Measurements from ENCODE around the gene KPNA3. TPM values are rescaled to one million over a fixed set of nuclear protein-coding genes. Genes with fewer than 3 reads are reported as not detected.

KPNA3 gene
- total and polyA plus RNA-seq, 2 donors (not counting 3 experiments of a cell fraction or from before 2014, with no cell fraction given): 19.6 to 60.4 TPM

DNA sequence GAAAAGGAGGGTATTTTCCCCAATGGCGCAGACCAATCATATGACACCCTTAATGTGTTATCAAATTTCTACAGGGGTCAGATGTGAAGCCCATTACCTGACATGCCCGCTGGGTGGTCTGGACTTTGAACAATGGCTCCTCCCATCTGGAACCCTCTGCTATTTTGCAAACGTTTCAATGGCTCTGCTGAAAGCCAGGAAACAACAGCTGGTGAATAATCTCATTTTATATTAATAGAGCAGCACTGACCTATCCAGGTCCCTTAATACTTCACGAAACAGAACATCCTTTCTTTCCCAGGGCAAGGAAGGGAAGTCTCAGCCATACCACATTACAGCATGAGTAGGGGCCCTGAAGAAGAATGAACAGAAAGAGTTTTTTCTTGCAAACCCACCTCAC, 20.3 kb upstream of the KPNA3 start:
- TF ChIP-seq, protein P1, sequence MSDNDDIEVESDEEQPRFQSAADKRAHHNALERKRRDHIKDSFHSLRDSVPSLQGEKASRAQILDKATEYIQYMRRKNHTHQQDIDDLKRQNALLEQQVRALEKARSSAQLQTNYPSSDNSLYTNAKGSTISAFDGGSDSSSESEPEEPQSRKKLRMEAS (IDR thresholded peaks at IDR 0.05; ENCODE audit: insufficient read depth, insufficient read length): no peak
- TF ChIP-seq FOS (IDR thresholded peaks at IDR 0.05; ENCODE audit: borderline replicate concordance, insufficient read depth, low read length): no peak
- no peak for TF ChIP-seq EZH2 (IDR thresholded peaks at IDR 0.05; ENCODE audit: borderline replicate concordance, low read depth, low read length, severe bottlenecking)
- no peak for TF ChIP-seq GATA2 (IDR thresholded peaks at IDR 0.05; ENCODE audit: insufficient read depth, insufficient read length, low read depth, low read length)
- no peak for TF ChIP-seq JUN (IDR thresholded peaks at IDR 0.05; ENCODE audit: borderline replicate concordance, insufficient read depth, insufficient read length, low read depth)
- TF ChIP-seq, protein P2, sequence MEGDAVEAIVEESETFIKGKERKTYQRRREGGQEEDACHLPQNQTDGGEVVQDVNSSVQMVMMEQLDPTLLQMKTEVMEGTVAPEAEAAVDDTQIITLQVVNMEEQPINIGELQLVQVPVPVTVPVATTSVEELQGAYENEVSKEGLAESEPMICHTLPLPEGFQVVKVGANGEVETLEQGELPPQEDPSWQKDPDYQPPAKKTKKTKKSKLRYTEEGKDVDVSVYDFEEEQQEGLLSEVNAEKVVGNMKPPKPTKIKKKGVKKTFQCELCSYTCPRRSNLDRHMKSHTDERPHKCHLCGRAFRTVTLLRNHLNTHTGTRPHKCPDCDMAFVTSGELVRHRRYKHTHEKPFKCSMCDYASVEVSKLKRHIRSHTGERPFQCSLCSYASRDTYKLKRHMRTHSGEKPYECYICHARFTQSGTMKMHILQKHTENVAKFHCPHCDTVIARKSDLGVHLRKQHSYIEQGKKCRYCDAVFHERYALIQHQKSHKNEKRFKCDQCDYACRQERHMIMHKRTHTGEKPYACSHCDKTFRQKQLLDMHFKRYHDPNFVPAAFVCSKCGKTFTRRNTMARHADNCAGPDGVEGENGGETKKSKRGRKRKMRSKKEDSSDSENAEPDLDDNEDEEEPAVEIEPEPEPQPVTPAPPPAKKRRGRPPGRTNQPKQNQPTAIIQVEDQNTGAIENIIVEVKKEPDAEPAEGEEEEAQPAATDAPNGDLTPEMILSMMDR (IDR thresholded peaks at IDR 0.05; ENCODE audit: extremely low read depth in 1 of 2, insufficient read depth in 1 of 2, low read depth in 1 of 2, low read length in 2 of 2): no peak
- TF ChIP-seq POLR2A (IDR thresholded peaks at IDR 0.05; ENCODE audit: low read depth, low read length): no peak
- intact Hi-C loops (cut with micrococcal nuclease): no loop called here

More for the DNA sequence above, 20.3 kb upstream of the KPNA3 start:
- dilution Hi-C loops (cut with MboI; ENCODE audit: extremely low pct_ligation_motif_present, low sequenced_read_pairs): no loop called here
- Histone ChIP-seq H3K9ac (replicated peaks; ENCODE audit: extremely low read depth, insufficient read depth, low read length) (no peak overlapping the region), H2AFZ (ENCODE audit: low read depth, low read length) (no peak overlapping the region), H3K9me3 (replicated peaks; ENCODE audit: control insufficient read depth, insufficient read depth, low read length) (no peaks in the 10 kb centered on the region), H3K79me2 (ENCODE audit: control insufficient read depth, insufficient read depth, low read length) (no peaks in the 10 kb centered on the region), H3K4me3 (replicated peaks in 1 of 3; ENCODE audit: insufficient read depth in 1 of 3, low read depth in 1 of 3, low read length in 3 of 3) (no peak overlapping the region), H4K20me1 (replicated peaks; ENCODE audit: control insufficient read depth, extremely low read depth, insufficient read depth, low read length) (no peaks in the 10 kb centered on the region), H3K4me2 (ENCODE audit: insufficient read depth, low read length) (no peak overlapping the region), H3K4me1 (ENCODE audit: control insufficient read depth, extremely low read depth, insufficient read depth, low read length) (no peaks in the 10 kb centered on the region), H3K27me3 (ENCODE audit: control insufficient read depth in 2 of 2, insufficient read depth in 2 of 2, low read length in 2 of 2) (peaks cover 31 to 42% of the 10 kb centered on the region in 2 experiments), H3K36me3 (ENCODE audit: control insufficient read depth in 2 of 2, extremely low read depth in 1 of 2, insufficient read depth in 2 of 2, low read length in 2 of 2) (no peaks in the 10 kb centered on the region), H3K27ac (ENCODE audit: insufficient read depth, low read depth, low read length) (no peak overlapping the region), H3K9me1 (replicated peaks; ENCODE audit: control insufficient read depth, extremely low read depth, insufficient read depth, low read length) (no peaks in the 10 kb centered on the region)
- BruUV-seq (replicated peaks): no TSS peak
- FAIRE-seq (no peak), DNase-seq (ENCODE audit: low read depth, low spot score) (no peak)
- ChIA-PET CTCF (no interaction called here), POLR2A (no interaction called here)
